Measurements from ENCODE around the gene GALNTL6.

GRCh38 chr4:172780566-172781081 is 967.4 kb downstream of the GALNTL6 start:
- TF ChIP-seq, protein P1, sequence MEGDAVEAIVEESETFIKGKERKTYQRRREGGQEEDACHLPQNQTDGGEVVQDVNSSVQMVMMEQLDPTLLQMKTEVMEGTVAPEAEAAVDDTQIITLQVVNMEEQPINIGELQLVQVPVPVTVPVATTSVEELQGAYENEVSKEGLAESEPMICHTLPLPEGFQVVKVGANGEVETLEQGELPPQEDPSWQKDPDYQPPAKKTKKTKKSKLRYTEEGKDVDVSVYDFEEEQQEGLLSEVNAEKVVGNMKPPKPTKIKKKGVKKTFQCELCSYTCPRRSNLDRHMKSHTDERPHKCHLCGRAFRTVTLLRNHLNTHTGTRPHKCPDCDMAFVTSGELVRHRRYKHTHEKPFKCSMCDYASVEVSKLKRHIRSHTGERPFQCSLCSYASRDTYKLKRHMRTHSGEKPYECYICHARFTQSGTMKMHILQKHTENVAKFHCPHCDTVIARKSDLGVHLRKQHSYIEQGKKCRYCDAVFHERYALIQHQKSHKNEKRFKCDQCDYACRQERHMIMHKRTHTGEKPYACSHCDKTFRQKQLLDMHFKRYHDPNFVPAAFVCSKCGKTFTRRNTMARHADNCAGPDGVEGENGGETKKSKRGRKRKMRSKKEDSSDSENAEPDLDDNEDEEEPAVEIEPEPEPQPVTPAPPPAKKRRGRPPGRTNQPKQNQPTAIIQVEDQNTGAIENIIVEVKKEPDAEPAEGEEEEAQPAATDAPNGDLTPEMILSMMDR (IDR thresholded peaks at IDR 0.05), result no peak
- no peak for TF ChIP-seq EP300 (IDR thresholded peaks at IDR 0.05)
